Thyroid gland (tissue), 4 donors: ENCODE data around the gene NKTR. TPM values are rescaled to one million over a fixed set of nuclear protein-coding genes. Genes with fewer than 3 reads are reported as not detected.
A peak's percentile ranks its signal among the peaks of the same experiment; 100 is the strongest.
"Not testable (repeated sequence)": the region's sequence is repeated elsewhere in the genome, so short reads cannot be mapped to it uniquely, and the experiment has no call there.

ENCODE experiments used
- DNase-seq, 2 donors: peaks; one replicate each; pipeline ENCODE4 v3.0.0-alpha.2; 2019
- H3K27ac ChIP-seq, 3 donors: fragments of 200-600 bp; sonication (generic); 1 replicate in 2 of 3; 2 replicates in 1 of 3; pipeline ENCODE4 v1.5.1; 2016 to 2019; ENCODE audit warnings: mild to moderate bottlenecking in 1 of 3, moderate library complexity in 1 of 3
- H3K27me3 ChIP-seq: fragments of 200-600 bp; sonication (generic); one replicate; pipeline ENCODE4 v1.5.1; 2019
- H3K36me3 ChIP-seq, 2 donors: fragments of 200-600 bp; sonication (generic); one replicate each; pipeline ENCODE4 v1.5.1; 2016 to 2019
- H3K4me1 ChIP-seq, 2 donors: fragments of 200-600 bp; sonication (generic); one replicate each; pipeline ENCODE4 v1.5.1; 2017 to 2019
- H3K4me3 ChIP-seq, 3 donors: fragments of 200-600 bp; sonication (generic); replicated peaks in 1 of 3; 1 replicate in 2 of 3; 2 replicates in 1 of 3; pipeline ENCODE4 v1.5.1; 2016; ENCODE audit warnings: mild to moderate bottlenecking in 1 of 3
- H3K9me3 ChIP-seq: fragments of 200-600 bp; sonication (generic); one replicate; pipeline ENCODE4 v1.5.1; 2017
- POLR2A ChIP-seq, 2 donors: fragments of 450-650 bp; IDR thresholded peaks; one replicate each; pipeline ENCODE4 v1.6.1; 2017; ENCODE audit warnings: antibody characterized with exemption in 2 of 2, mild to moderate bottlenecking in 2 of 2, moderate library complexity in 1 of 2
- WGBS, 2 donors: methylation state at CpG; one replicate each; pipeline ENCODE4 v1.1.5; 2017; 5-methylcytosine and 5-hydroxymethylcytosine counted together
- intact Hi-C: fragments of 100-400 bp; cut with DNase I; formaldehyde crosslinking; loops from one replicate; pipeline ENCODE4 v1.15.1; 2023
- total RNA-seq, 4 donors: library from RNA; depleted of rRNA; stranded (reverse); fragments of >200 nt; gene quantifications; one replicate each; pipeline ENCODE4 v1.2.3, GENCODE V29; 2016
- TF ChIP-seq, protein P1 (sequence below), 6 experiments: fragments of 200-600 bp in 3 of 6; fragments of 450-650 bp in 3 of 6; sonication (generic) in 3 of 6; IDR thresholded peaks; one replicate each; pipeline ENCODE4 v1.5.1; 2016 to 2019; ENCODE audit warnings: antibody characterized with exemption in 6 of 6, mild to moderate bottlenecking in 2 of 6, inconsistent platforms in 1 of 6, moderate library complexity in 1 of 6

Gene NKTR
- total RNA-seq = 100 to 1,000 TPM; 157 to 383 (median 197) TPM

GRCh38 chr3:42600111-42600957, at the start of gene NKTR:
TSS of gene NKTR (plus strand) at chr3:42600686. CDS start at chr3:42601007, 321 bp downstream.
- intact Hi-C loops = loop anchor here (10.0 kb wide), 1 partner anchor 144 kb away; no protein-coding TSS in a partner anchor
- WGBS, 2 donors = 0% methylated on average over 25 to 28 of the region's 76 CpGs
- peak; percentile 99 for DNase-seq

DNA sequence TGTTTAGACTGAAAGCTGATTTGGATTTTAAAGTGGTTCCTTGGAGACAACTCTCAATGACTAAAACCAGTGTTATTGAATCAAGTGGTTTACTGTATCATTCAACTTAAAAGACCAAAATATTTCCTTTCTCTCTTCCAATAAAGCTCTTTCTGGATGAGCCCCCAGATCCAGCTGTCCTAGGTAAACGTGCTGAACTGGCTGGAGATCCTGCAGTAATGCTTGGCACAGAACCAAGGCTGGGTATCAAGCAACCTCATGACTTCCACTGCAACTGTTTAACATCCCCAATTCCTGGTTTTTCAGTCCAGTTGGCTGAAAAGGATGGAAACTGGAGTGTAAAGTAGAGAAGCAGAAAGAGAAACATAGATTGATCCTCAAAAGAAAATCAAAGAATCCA, 47.7 kb upstream of the NKTR start:
- H3K27ac ChIP-seq = no peak overlapping the region
- TF ChIP-seq POLR2A (IDR thresholded peaks at IDR 0.05) = no peak
- TF ChIP-seq, protein P1, sequence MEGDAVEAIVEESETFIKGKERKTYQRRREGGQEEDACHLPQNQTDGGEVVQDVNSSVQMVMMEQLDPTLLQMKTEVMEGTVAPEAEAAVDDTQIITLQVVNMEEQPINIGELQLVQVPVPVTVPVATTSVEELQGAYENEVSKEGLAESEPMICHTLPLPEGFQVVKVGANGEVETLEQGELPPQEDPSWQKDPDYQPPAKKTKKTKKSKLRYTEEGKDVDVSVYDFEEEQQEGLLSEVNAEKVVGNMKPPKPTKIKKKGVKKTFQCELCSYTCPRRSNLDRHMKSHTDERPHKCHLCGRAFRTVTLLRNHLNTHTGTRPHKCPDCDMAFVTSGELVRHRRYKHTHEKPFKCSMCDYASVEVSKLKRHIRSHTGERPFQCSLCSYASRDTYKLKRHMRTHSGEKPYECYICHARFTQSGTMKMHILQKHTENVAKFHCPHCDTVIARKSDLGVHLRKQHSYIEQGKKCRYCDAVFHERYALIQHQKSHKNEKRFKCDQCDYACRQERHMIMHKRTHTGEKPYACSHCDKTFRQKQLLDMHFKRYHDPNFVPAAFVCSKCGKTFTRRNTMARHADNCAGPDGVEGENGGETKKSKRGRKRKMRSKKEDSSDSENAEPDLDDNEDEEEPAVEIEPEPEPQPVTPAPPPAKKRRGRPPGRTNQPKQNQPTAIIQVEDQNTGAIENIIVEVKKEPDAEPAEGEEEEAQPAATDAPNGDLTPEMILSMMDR (IDR thresholded peaks at IDR 0.05) = no peak
- no peak for DNase-seq
- no peak overlapping the region for H3K4me3 ChIP-seq
- no peaks in the 10 kb centered on the region for H3K27me3 ChIP-seq
- peaks cover 46 to 51% of the 10 kb centered on the region in 2 donors for H3K36me3 ChIP-seq
- no peaks in the 10 kb centered on the region for H3K4me1 ChIP-seq
- H3K9me3 ChIP-seq = no peaks in the 10 kb centered on the region
- 44 to 51% methylated on average over 1 of the region's 1 CpG for WGBS, 2 donors
- intact Hi-C loops = no loop called here

More at GRCh38 chr3:42600111-42600957, at the start of gene NKTR:
- H3K27ac ChIP-seq = peak within 1 kb of the TSS; percentile 92 to 97 (median 94)
- H3K4me3 ChIP-seq = peak within 1 kb of the TSS; percentile 63 to 75 (median 68)
- H3K9me3 ChIP-seq = no peaks in the 10 kb centered on the region
- peaks cover 11 to 16% of the 10 kb centered on the region in 2 donors for H3K4me1 ChIP-seq
- no peaks in the 10 kb centered on the region for H3K36me3 ChIP-seq
- peak; percentile 85 to 91 for TF ChIP-seq POLR2A (IDR thresholded peaks at IDR 0.05)
- TF ChIP-seq, protein P1 (IDR thresholded peaks at IDR 0.05) = no peak
- no peaks in the 10 kb centered on the region for H3K27me3 ChIP-seq

- H3K4me1 ChIP-seq = no peaks in the 10 kb centered on the region
- no peaks in the 10 kb centered on the region for H3K9me3 ChIP-seq
- peaks cover 56 to 69% of the 10 kb centered on the region in 2 donors for H3K36me3 ChIP-seq
- TF ChIP-seq, protein P1 (IDR thresholded peaks at IDR 0.05) = no peak
- no peak for TF ChIP-seq POLR2A (IDR thresholded peaks at IDR 0.05)
- DNase-seq = no peak
- no peaks in the 10 kb centered on the region for H3K27me3 ChIP-seq
- H3K27ac ChIP-seq = no peak overlapping the region
- intact Hi-C loops = no loop called here
- no peak overlapping the region for H3K4me3 ChIP-seq
- WGBS, 2 donors = 69 to 76% methylated on average over 3 of the region's 3 CpGs
These were observed 44.3 kb upstream of the NKTR start for GRCh38 chr3:42556089-42556632.

DNA sequence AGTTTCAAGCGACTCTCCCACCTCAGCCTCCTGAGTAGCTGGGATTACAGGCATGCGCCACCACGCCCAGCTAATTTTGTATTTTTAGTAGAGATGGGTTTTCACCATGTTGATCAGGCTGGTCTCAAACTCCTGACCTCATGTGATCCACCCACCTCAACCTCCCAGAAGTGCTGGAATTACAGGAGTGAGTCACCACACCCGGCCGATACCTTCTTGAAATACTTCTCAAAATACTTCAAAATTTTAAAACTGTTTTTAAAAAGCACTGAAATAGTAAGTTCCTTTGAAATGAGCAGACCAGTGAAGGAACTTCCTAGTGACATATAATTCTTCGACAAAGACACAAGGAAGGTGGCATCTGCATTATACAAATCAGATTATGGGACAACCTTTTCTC, 43.7 kb upstream of the NKTR start:
- H3K4me3 ChIP-seq, H3K27me3 ChIP-seq, DNase-seq, H3K27ac ChIP-seq, H3K9me3 ChIP-seq, intact Hi-C loops, H3K4me1 ChIP-seq: not testable (repeated sequence)
- peaks cover 56 to 70% of the 10 kb centered on the region in 2 donors for H3K36me3 ChIP-seq
- WGBS, 2 donors = 97 to 99% methylated on average over 6 of the region's 6 CpGs

DNA sequence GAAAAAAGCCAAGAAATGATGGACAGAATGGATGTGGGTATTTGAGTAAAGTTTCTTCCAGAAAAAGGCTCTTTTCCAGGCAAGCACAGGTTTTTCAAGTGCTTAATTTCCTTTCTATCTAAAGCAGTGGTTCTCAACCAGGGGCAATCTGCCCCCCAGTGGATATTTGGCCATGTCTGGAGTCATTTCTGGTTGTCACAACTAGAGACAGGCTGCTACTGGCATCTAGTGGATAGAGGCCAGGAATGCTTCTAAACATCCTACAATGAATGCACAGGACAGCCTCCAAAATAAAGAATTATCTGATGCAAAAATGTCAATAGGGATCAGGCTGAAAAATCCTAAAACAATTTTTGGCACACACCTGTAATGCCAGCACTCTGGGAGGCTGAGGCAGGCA, 42.6 kb upstream of the NKTR start:
- no peak overlapping the region for H3K4me3 ChIP-seq
- no peak for DNase-seq
- H3K9me3 ChIP-seq = no peaks in the 10 kb centered on the region
- H3K27me3 ChIP-seq = no peaks in the 10 kb centered on the region
- peaks cover 55 to 64% of the 10 kb centered on the region in 2 donors for H3K36me3 ChIP-seq
- TF ChIP-seq POLR2A (IDR thresholded peaks at IDR 0.05) = no peak
- TF ChIP-seq, protein P1 (IDR thresholded peaks at IDR 0.05) = no peak
- H3K4me1 ChIP-seq = no peaks in the 10 kb centered on the region
- intact Hi-C loops = no loop called here
- H3K27ac ChIP-seq = no peak overlapping the region
